Measurements from ENCODE around the gene SH2D7.

Gene SH2D7

DNA sequence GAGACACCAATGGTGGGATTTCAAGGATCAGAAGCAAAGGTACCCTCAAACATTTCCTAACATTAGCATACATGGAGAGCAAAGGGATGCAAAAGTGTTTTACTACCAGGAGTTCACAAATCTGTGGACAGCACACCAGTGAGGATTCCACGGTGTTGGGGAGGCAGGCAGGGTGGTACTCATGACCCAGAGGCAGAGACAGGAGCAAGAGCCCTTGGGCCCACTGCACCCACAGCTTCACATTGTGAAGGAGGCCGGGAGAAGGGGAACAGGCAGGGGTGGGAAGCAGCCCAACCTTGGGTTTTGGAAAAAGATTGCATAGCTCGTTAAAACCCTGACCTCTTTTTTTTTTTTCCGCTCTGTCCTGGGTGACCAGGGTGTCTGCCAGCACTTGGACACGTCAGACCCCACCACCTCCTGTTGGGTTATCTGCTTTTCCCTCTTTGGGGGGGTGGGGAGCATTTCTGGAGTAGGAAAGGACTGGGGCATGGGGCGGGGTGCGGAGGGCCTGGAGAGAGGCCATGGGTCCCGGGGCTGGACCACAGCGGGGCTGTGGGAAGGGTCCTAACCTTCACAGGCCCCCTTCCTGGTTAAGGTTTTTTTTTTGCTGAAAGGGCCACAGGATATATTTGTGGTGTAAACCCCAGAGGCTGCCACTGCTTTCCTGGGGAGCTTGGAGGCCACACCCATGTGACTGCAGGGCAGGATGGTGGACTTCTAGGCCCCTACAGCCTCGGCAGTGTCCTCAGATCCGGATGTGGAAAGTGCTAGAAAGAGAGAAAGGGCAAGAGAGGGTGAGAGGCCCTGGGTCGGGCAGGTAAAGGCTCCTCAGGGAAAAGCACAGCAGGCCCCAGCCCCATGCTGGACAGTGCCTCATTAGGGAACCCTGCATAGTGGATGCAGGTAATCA lies 12.5 kb downstream of the SH2D7 start:
- DNase-seq, result no peak

DNA sequence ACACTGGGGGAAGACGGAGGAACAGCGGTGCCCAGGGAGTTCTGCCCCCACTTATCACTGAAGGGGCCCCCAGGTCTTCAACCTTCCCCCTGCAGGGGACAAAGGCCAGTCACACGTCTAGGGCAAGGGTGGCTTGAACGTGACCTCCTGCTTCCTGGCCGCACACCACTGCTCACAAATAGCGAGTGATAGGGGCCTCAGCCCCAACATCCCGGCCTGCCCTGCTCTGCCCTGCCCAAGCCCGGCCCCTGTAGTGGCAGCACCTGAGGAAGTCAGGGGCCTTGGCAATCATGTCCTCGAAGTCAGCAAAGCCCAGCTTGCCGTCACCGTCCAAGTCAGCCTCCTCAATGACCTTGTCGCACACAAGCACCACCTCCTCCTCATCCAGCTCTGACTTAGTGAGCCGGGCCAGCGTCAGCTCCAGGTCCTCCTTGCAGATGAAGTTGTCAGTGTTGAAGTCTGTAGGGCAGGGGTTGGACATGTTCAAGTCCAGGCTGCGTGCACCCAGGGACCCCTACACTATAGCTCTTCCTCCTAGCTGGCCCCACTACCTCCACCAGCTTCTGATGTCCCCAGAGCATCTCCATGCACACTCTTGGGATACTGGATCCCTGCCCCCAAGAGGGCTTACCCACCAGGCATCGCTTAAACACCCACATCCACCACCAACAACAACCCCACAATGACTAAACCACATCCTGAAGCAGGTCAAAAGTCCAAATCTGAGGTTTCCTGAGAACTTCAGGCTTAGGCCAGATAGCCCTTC lies 13.3 kb downstream of the SH2D7 start:
- DNase-seq, result no peak

DNA sequence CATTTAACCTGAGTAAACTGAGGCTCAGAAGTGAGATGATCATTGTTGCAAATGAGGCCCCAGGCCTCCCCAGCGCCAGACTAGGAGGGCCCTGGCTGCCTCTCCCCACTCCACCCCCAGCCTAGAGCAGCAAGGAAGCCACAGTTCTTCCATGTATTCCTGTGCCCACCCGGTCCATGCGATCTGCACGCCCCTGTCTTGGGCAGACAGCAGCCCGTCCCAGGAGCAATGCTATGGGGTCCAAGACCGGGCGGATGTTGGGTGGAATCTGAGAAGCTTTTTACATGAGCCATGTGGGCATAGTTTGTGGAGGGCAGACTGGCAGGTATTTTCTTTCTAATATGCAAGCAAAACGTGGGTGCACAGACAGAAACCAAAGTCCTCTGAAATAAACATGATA lies 15.1 kb downstream of the SH2D7 start:
- DNase-seq, result no peak

DNA sequence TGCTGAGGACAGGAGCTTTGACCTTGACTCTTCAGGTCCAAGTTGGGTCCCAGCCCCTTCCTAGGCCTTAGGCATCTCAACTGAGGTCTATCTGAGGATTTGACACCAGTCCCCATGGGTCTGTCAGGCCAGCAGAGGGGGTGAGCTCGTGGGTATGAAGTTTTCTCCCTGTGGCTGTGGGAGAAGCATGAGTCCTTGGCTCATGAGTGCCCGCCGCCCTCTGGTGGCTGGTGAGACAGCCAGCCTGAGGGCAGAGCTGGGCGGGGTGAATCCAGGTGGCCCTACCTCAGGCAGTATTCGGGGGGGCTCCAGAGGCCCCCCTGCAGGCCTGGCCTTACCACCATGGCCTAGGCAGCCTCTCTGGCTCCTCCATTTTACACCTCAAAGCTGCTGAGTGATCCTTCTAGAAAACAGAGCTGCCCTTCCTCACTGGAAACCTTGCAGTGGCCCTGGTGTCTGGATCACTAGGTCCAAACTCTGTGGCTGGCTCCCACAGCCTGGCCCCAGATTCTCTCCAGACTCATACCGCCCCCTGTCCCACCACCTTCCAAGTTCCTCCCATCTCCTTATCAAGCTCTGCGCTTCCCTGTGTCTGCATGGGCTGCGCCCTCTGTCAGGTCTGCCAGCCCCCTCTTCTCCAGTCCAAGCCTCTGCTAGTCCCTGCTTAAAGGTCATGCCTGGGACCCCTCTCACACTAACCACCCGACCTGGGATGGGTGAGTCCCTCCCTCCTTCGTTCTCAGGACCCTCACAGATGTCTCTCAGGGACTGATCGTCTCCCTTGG lies 16.1 kb downstream of the SH2D7 start:
- peak; percentile 64 for DNase-seq

DNA sequence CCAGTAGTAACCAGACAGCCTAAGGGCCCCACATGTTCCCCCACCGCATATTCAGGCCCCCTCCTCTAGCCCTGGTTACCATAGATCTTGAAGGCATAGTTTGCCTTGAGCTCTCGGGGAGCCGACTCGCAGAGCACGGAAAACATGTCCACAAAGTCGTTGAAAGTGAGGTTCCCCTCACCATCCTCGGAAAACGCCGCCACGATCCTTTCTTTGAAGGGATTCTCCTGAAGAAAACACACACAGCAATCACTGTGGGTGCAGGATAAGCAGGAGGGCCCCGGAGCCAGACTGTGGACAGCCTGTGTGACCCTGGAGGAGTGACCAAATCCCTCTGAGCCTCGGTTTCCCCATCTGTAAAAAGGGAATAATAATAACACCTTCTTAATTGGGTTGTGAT lies 16.8 kb downstream of the SH2D7 start:
- DNase-seq, result no peak

DNA sequence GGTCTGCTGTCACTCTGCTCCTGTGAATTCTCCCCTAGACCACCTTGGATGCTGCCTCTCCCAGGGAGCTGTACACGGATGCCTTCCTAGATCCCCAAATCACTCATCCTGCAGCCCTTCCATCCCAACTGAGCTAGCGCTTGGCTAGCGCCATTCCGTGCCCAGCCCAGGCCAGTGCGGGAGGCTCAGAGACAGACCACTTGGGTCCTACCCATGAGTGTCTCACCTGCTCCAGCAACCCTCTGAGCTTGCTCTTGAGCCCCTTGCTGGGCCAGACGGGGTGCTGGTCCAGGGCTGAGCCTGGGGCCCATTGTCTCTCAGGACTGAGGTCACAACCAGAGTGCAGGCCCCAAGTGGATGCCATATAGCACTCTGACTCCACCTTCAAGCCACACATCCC lies 17.7 kb downstream of the SH2D7 start:
- DNase-seq, result no peak

DNA sequence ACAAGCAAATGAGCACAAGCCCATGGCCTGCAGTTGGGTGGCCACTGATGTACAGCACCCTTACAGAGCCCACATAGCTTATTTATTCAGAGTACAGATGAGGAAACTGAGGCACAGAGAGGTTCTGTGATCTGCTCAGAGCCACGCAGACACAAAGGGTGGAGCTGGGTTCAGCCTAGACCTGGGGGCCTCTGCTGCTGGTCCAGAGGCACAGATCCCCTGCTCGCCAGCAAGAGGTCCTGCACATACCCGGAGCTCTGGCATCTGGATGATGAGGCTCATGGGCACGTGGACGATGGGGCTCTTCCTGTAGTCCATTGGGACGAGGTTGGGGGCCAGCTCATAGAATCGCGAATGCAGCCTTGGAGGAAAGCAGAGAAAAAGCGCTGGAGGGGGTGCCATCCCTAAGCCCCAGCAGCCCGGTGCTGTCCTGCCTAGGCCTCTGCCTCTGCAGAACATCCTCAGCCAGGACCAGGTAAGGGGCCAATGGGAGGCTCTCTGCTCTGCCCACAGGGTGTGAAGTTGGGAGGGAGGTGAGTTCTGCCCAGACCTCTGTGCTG lies 18.6 kb downstream of the SH2D7 start:
- no peak for DNase-seq

DNA sequence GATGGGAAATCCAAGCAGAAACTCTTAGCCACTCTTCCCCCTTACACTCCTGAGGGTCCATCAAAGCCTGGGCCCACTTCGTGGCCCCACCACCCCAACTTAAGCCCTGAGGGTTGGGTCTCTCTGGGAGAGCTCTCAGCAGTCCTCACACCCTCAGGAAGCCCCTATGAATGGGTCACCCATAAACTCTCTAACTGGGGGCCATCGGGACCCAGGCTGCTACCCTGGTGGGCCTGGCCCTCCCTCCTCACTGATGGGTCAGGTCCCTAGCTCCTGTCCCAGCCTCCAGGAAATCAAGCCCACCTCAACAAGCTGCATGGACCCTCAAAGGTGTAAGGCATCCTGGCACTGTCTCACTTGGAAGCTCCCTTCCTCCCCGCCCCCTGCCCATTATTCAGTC lies 19.4 kb downstream of the SH2D7 start:
- no peak for DNase-seq

DNA sequence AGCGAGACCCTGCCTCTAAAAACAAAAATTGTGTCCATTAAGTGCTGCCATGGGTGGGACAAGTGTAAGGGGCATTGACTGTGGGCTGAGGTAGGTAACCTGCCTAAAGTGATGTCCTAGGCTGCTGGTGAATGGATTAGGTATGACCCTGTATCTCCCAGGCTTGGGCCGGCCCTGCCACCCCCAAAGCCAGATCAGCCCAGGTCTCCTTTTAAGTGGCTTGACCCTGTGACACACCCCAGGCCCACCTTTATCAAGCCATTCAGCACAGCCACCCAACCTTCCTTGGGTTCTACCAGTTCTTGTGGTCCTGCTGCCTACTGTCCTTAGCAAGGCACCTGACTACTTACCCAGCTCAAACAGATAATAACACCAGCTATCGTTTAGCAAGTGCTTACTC lies 20.2 kb downstream of the SH2D7 start:
- no peak for DNase-seq

DNA sequence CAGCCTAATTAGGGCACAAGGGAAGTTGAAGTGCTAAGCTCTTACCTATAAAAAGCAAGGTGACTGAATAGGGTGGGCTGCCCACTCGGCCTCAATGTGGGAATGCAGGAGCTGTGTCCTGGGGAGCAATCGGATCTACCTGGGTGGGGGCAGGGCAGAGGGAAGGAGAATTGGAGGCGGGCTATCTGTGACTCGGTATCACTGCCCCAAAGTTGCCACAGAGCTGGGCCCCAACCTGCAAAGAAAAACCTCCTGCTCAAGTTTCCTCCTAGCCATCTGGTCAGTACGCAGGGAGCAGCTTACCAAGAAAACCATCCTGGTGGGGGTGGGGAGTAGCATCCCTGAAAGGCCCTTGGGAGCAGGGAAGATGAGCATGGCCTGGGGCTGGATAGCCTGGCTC lies 28.2 kb downstream of the SH2D7 start:
- DNase-seq, result no peak

DNA sequence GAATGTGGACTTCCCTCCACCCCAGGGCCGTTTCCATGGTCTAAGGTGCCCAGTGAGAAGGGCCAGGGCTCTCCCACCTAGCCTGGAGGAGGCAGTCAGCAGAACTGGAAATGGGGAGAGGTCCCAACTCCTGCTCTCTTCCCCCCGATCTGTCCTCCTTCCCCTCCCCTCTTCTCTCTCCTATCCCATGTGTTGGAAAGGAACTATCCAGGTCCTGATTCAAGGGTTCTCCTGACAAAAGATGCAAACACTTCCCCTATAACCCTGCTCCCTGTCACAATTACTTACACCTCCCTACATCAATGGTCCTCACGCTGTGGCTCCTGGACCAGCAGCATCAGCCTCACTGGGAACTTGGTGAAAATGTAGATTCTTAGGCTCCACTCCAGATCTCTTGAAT lies 32.9 kb downstream of the SH2D7 start:
- no peak for DNase-seq

DNA sequence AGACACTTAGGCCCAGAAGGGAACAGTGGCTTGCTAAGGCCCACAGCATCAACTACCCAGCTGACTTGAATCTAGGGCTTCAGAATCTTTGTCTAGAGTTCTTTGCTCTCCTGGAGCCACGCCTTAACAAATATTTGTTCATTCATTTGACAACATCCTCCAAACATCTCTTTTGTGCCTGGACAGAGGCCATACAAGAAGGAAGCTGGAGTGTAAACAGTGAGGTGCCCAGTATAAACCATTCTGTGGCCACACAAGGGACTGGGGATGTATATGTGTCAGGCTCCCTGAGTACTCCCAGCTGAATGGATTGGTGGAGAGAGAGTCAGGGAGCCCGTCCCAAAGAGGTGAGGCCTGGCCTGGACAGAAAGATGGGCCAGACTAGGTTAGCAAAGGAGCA lies 35.5 kb downstream of the SH2D7 start:
- no peak for DNase-seq

DNA sequence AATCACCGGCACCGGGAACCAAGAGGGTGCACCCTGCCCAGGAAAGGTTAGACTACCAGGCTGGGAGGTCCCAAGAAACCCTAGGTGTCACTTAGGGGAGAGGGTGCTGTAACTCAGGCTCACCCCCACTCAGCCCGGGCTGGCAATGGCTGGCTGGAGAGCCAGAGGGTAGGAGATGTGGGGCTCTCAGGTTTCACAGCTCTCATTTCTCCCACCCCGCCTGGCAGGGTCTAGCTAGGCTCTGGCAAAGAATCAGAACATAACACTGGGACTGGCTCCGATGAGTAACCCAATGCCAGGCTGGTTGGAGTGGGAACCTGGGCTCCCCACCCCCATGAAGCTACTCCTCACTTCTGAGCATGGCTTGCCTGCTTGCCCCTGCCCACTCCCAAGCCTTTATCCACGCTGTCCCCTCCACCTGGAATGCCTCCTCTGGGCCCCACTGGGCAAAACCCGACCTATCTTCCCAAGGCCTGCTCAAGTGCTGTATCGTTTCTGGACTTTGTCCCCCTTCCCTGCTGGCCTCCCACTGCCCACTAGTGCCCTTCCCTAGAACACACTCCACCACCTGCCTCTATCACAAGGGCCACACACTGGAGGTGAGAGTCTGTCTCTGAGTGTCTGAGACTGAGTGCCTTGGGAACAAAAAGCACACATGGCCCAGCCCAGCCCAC lies 36.9 kb downstream of the SH2D7 start:
- no peak for DNase-seq

DNA sequence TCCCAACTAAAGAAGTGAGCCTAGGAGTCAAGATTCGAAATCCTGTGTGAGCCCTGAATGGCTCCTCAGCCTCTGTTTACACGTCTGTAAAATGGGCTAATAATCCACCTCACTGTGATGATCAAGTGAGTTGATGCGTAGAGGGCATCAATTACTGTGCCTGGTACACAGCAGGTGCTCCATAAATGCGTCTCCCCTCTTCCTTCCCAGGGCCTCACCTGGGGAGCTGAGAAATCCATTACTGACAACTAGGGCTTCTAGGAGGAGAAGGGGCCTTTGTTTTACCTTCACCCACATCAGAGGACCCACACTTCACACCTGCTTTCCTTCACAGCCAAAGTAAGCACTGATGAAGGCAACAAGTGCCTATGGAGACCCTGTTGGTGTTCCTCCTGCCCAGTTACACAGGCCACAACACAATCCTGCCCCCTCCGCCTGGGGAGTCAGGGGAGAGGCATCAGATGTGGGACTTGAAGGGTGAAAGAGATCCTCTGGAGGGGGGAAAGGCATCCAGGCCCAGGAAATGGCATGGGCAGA lies 37.5 kb downstream of the SH2D7 start:
- DNase-seq, result no peak

DNA sequence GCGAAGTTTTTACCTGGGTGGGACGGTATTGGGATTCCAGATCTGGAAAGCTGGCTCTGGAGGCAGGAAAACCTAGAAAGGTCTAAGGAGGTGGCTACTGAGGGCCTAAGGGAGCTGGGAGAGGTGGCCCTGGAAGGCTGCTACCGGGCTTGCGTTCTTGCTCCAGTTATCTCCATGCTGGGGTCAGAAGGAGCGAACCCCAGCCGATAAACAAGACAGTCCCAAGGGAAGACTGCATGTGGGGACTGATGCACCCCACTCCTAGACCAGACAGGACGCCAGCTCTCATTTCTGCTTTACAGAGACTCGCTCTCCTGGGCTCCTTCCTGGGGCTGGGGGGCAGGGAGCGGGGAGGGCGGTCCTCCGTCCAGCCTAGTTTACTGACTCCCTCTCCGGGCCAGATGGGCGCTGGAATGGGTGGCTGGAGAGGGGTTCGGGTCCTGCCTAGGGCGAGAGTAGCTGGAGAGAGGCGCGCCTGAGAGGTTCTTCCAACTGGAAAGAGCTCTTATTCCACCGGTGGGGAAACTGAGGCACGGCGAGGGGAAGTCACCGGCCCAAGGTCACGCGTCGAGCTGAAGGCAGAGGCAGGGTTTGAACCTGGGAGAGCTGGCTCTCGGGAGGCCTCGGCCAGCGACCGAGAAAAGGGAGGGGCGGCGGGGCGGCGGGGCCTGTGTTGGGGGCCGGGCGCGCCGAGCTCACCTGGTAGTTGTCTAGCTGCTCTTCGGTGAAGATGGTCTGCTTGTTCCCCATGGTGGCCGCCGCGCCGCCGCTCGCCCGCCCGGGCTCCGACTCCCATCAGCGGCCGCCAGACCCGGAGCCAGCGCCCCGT lies 38.3 kb downstream of the SH2D7 start:
- no peak for DNase-seq

DNA sequence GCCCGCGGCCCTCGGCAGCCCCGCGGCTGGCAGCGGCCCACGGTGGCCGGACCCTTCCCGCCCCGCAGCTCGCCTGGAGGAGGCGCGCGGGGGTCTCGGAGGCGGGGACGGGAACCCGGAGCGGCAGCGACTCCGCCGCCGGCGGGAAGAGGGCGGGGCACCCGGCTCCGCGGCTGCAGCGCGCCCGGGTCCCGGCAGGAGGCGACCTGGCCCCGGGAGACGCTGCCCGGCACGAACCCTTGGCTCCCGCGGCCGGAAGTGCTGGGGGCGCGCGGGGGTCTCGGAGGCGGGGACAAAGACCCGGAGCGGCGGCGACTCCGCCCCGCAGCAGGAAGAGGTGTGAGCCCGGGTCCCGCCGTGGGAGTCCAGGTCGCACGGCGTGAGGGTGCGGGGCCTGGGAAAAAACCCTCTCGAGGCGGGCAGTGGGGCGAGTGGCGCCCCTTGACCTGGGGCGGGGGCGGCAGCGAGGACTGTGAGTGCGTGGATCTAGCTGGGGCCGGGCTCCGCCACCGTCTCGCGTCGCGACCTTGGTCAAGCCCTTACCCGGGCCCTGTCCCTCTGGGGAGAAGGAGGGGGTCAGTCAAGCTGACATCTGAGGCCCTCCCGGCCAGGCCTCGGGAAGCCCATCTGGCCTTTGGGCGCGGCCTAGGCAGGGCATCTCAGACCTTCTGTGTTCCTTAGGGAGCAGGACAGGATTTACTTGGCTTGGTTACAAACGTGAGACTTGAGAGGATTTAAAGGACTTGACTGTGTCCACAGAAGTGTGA lies 39.1 kb downstream of the SH2D7 start, which contains the start of gene CIB2:
TSS of gene CIB2 (minus strand) at position 151 of the 767 bp plus-strand sequence. CDS start 230 bp downstream, outside the sequence.
- peak; percentile 75 for DNase-seq

DNA sequence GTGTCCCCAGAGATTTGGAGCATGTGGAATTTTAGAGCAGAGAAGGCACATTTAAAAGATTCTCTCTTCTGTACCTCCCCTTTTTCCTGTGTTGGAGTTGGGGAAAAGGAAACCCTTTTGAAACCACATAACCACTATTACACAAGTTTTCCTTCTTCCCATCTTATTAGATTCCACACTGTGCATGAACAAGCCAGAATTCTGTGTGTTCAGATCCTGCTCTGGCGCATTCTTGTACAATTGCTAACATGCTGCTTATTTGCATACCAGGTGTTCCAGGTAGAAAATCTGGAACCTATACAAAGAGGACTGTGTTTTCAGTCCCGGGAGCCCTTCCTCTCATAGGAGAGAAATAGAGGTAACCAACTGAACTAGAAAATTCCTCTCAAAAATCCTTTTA lies 41.4 kb downstream of the SH2D7 start:
- no peak for DNase-seq

DNA sequence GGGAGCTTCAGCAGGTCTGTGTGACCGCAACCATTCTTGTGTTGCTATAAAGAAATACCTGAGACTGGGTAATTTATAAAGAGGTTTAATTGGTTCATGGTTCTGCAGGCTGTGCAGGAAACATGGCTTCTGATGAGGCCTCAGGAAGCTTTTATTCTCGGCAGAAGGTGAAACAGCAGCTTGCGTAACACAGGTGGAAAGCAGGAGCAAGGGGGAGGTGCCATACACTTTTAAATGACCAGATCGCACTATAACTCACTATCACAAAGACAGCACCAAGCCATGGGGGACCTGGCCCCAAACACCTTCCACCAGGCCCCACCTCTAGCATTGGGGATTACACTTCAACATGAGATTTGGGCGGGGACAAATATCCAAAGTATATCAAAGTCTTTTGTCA lies 47.2 kb downstream of the SH2D7 start:
- DNase-seq, result no peak

DNA sequence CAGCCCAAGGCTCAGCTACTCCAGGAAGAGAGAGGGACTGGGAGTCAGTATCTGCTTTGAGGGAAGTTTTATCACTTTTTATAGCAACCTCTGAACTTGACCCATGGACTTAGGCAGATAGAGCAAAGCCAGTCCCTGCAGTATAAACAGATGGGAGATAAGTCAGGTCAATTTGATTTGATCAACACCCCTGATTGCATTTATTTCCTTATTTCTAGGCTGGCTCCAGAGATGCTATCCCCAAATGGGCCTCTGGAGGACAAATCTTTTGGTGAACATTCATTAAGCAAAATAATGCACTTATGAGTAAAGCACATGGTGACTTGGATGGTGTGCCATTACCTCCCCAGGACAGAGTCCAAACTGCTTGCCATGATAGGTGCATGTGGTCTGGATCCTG lies 47.9 kb downstream of the SH2D7 start:
- DNase-seq, result no peak

DNA sequence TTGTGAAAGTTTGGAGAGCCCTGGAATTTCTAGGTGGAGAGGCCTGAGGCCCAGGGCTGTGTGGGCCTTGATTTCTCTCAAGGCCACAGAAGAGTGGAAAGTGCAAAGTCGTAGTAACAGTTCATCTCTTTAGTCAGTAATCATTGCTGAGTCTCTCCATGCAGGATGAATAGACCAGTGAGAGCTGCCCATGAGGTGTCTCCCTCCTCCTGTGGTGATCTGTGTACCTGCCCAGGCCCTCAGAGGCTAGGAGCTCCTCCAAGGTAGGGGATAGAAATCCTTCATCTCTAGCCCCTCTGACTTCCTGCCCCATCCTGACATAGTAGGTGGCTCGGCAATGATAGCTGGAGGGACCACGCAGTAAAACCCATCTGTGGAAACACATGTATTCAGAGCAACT lies 50.0 kb downstream of the SH2D7 start:
- no peak for DNase-seq
